ENCODE data around the gene CEP164. TPM values are rescaled to one million over a fixed set of nuclear protein-coding genes. Genes with fewer than 3 reads are reported as not detected.
"Not testable (repeated sequence)": the region's sequence is repeated elsewhere in the genome, so short reads cannot be mapped to it uniquely, and the experiment has no call there.

The CEP164 gene
- total RNA-seq, 1 donor from 2014 or later: 25.8 TPM

- no peak for DNase-seq
These were observed 69.3 kb downstream of the CEP164 start for GRCh38 chr11:117396970-117397369.

GRCh38 chr11:117398618-117399017, 71.0 kb downstream of the CEP164 start:
- DNase-seq: not testable (repeated sequence)

- DNase-seq: not testable (repeated sequence)
These were observed 71.6 kb downstream of the CEP164 start for GRCh38 chr11:117399100-117399840.

- not testable (repeated sequence) for DNase-seq
These were observed 78.2 kb downstream of the CEP164 start for GRCh38 chr11:117405898-117406297.

- no peak for DNase-seq
These were observed 79.4 kb downstream of the CEP164 start for GRCh38 chr11:117407016-117407415.

GRCh38 chr11:117408356-117408755, 80.7 kb downstream of the CEP164 start:
- no peak for DNase-seq

GRCh38 chr11:117409511-117409910, 81.9 kb downstream of the CEP164 start:
- DNase-seq: no peak

GRCh38 chr11:117410238-117410637, 82.6 kb downstream of the CEP164 start:
- no peak for DNase-seq

- DNase-seq: no peak
These were observed 83.4 kb downstream of the CEP164 start for GRCh38 chr11:117410861-117411710.

- no peak for DNase-seq
These were observed 84.1 kb downstream of the CEP164 start for GRCh38 chr11:117411736-117412135.

- DNase-seq: no peak
These were observed 84.5 kb downstream of the CEP164 start for GRCh38 chr11:117412176-117412575.

GRCh38 chr11:117412653-117413275, 85.1 kb downstream of the CEP164 start:
- no peak for DNase-seq

GRCh38 chr11:117413616-117414015, 86.0 kb downstream of the CEP164 start:
- DNase-seq: no peak

- DNase-seq: no peak
These were observed 87.1 kb downstream of the CEP164 start for GRCh38 chr11:117414724-117415123.

- DNase-seq: no peak
These were observed 87.8 kb downstream of the CEP164 start for GRCh38 chr11:117415358-117415896.

- no peak for DNase-seq
These were observed 89.7 kb downstream of the CEP164 start for GRCh38 chr11:117417342-117417741.

GRCh38 chr11:117417856-117418255, 90.2 kb downstream of the CEP164 start:
- no peak for DNase-seq

- no peak for DNase-seq
These were observed 91.3 kb downstream of the CEP164 start for GRCh38 chr11:117418737-117419481.

- DNase-seq: no peak
These were observed 92.0 kb downstream of the CEP164 start for GRCh38 chr11:117419482-117420142.

- DNase-seq: no peak
These were observed 92.5 kb downstream of the CEP164 start for GRCh38 chr11:117420143-117420485.

- no peak for DNase-seq
These were observed 92.9 kb downstream of the CEP164 start for GRCh38 chr11:117420598-117420997.
